Measurements from ENCODE around the gene CDK11A. TPM values are rescaled to one million over a fixed set of nuclear protein-coding genes. Genes with fewer than 3 reads are reported as not detected.
"Not testable (repeated sequence)": the region's sequence is repeated elsewhere in the genome, so short reads cannot be mapped to it uniquely, and the experiment has no call there.

The CDK11A gene
- total RNA-seq, 1 donor from 2014 or later: 47.9 TPM

GRCh38 chr1:1732381-1732780 is 8.2 kb upstream of the CDK11A start:
- Mint-ChIP-seq H3K9me3 (no peaks in the 10 kb centered on the region), H3K4me3 (no peak overlapping the region), H3K36me3 (peaks cover 8% of the 10 kb centered on the region), H3K27ac (peak overlapping the region; percentile 50), H3K27me3 (ENCODE audit: low read depth) (no peaks in the 10 kb centered on the region), H3K4me1 (no peaks in the 10 kb centered on the region)
- DNase-seq (ENCODE audit: low spot score in 2 of 2, unreplicated experiment in 2 of 2): no peak
- TF ChIP-seq CTCF (IDR thresholded peaks at IDR 0.05; ENCODE audit: unreplicated experiment): no peak

- TF ChIP-seq CTCF (IDR thresholded peaks at IDR 0.05; ENCODE audit: unreplicated experiment): no peak
- peaks cover 8% of the 10 kb centered on the region for H3K36me3 Mint-ChIP-seq
- H3K4me1 Mint-ChIP-seq: no peaks in the 10 kb centered on the region
- H3K9me3 Mint-ChIP-seq: no peaks in the 10 kb centered on the region
- DNase-seq (ENCODE audit: low spot score in 2 of 2, unreplicated experiment in 2 of 2): no peak
- H3K27me3 Mint-ChIP-seq (ENCODE audit: low read depth): no peaks in the 10 kb centered on the region
- no peak overlapping the region for H3K27ac Mint-ChIP-seq
- H3K4me3 Mint-ChIP-seq: no peak overlapping the region
These were observed 6.7 kb upstream of the CDK11A start for GRCh38 chr1:1730870-1731269.

GRCh38 chr1:1730230-1730629 is 6.1 kb upstream of the CDK11A start:
- H3K4me3 Mint-ChIP-seq; H3K27ac Mint-ChIP-seq; DNase-seq (ENCODE audit: low spot score in 2 of 2, unreplicated experiment in 2 of 2); H3K36me3 Mint-ChIP-seq; H3K4me1 Mint-ChIP-seq; H3K9me3 Mint-ChIP-seq; H3K27me3 Mint-ChIP-seq (ENCODE audit: low read depth): not testable (repeated sequence)

- H3K36me3 Mint-ChIP-seq; DNase-seq (ENCODE audit: low spot score in 2 of 2, unreplicated experiment in 2 of 2); H3K27me3 Mint-ChIP-seq (ENCODE audit: low read depth); H3K4me3 Mint-ChIP-seq; H3K4me1 Mint-ChIP-seq; H3K27ac Mint-ChIP-seq; H3K9me3 Mint-ChIP-seq: not testable (repeated sequence)
These were observed 5.1 kb upstream of the CDK11A start for GRCh38 chr1:1729116-1729816.

- not testable (repeated sequence) for H3K9me3 Mint-ChIP-seq; H3K27ac Mint-ChIP-seq; DNase-seq (ENCODE audit: low spot score in 2 of 2, unreplicated experiment in 2 of 2); H3K36me3 Mint-ChIP-seq; H3K4me3 Mint-ChIP-seq; H3K4me1 Mint-ChIP-seq; H3K27me3 Mint-ChIP-seq (ENCODE audit: low read depth)
These were observed 4.3 kb upstream of the CDK11A start for GRCh38 chr1:1728308-1729005.

- not testable (repeated sequence) for H3K9me3 Mint-ChIP-seq; H3K4me3 Mint-ChIP-seq; H3K27me3 Mint-ChIP-seq (ENCODE audit: low read depth); DNase-seq (ENCODE audit: low spot score in 2 of 2, unreplicated experiment in 2 of 2); H3K4me1 Mint-ChIP-seq; H3K36me3 Mint-ChIP-seq
- peak overlapping the region; percentile 25 for H3K27ac Mint-ChIP-seq
These were observed 3.0 kb upstream of the CDK11A start for GRCh38 chr1:1727131-1727651.

GRCh38 chr1:1726088-1726487 is 1.9 kb upstream of the CDK11A start:
- H3K36me3 Mint-ChIP-seq; H3K9me3 Mint-ChIP-seq; H3K27me3 Mint-ChIP-seq (ENCODE audit: low read depth); DNase-seq (ENCODE audit: low spot score in 2 of 2, unreplicated experiment in 2 of 2); H3K4me1 Mint-ChIP-seq: not testable (repeated sequence)
- Mint-ChIP-seq H3K27ac (peak overlapping the region; percentile 50), H3K4me3 (peak overlapping the region; percentile 6)

GRCh38 chr1:1721201-1721600 is 3.0 kb downstream of the CDK11A start:
- DNase-seq (ENCODE audit: low spot score in 2 of 2, unreplicated experiment in 2 of 2): no peak
- Mint-ChIP-seq H3K9me3 (no peaks in the 10 kb centered on the region), H3K36me3 (peaks cover 12% of the 10 kb centered on the region), H3K4me3 (no peak overlapping the region), H3K27ac (no peak overlapping the region), H3K27me3 (ENCODE audit: low read depth) (no peaks in the 10 kb centered on the region), H3K4me1 (peaks cover 1% of the 10 kb centered on the region)
- TF ChIP-seq CTCF (IDR thresholded peaks at IDR 0.05; ENCODE audit: unreplicated experiment): no peak

GRCh38 chr1:1715109-1715883 is 8.9 kb downstream of the CDK11A start:
- H3K27me3 Mint-ChIP-seq (ENCODE audit: low read depth); H3K9me3 Mint-ChIP-seq; H3K27ac Mint-ChIP-seq; H3K4me1 Mint-ChIP-seq; H3K4me3 Mint-ChIP-seq; DNase-seq (ENCODE audit: low spot score in 2 of 2, unreplicated experiment in 2 of 2): not testable (repeated sequence)
- peaks cover 21% of the 10 kb centered on the region for H3K36me3 Mint-ChIP-seq

- H3K36me3 Mint-ChIP-seq; H3K9me3 Mint-ChIP-seq; H3K27me3 Mint-ChIP-seq (ENCODE audit: low read depth); H3K27ac Mint-ChIP-seq; H3K4me3 Mint-ChIP-seq; H3K4me1 Mint-ChIP-seq; DNase-seq (ENCODE audit: low spot score in 2 of 2, unreplicated experiment in 2 of 2): not testable (repeated sequence)
These were observed 16.3 kb downstream of the CDK11A start for GRCh38 chr1:1707897-1708296.

All from mesothelial cell of epicardium (in vitro differentiated cells).